Lung (tissue), 12 donors: Measurements from ENCODE around the gene SLC17A5. TPM values are rescaled to one million over a fixed set of nuclear protein-coding genes. Genes with fewer than 3 reads are reported as not detected.

Source experiments
- ATAC-seq: fragments of 200-7000 bp; cut with Tn5 transposase; one replicate; pipeline ENCODE4 v1.9.1; 2020; ENCODE audit warnings: moderate number of reproducible peaks; ENCODE audit not compliant: insufficient read depth, low FRiP score
- DNase-seq, 3 donors: peaks; one replicate each; pipeline ENCODE4 v3.0.0-alpha.2; 2013 to 2017
- H3K27ac ChIP-seq, 2 donors: one replicate each; pipeline ENCODE4 v1.5.1; 2013; ENCODE audit warnings: mild to moderate bottlenecking in 2 of 2, moderate library complexity in 2 of 2, control low read depth in 1 of 2, inconsistent platforms in 1 of 2, low read depth in 1 of 2, low read length in 1 of 2
- H3K27me3 ChIP-seq, 3 donors: one replicate each; pipeline ENCODE4 v1.5.1; 2013; ENCODE audit warnings: low read length in 2 of 3; ENCODE audit not compliant: control insufficient read depth in 3 of 3, insufficient read depth in 3 of 3
- H3K36me3 ChIP-seq, 4 donors: one replicate each; pipeline ENCODE4 v1.5.1; 2013; ENCODE audit warnings: low read length in 4 of 4, mild to moderate bottlenecking in 1 of 4, moderate library complexity in 1 of 4; ENCODE audit not compliant: control insufficient read depth in 4 of 4, insufficient read depth in 4 of 4
- H3K4me1 ChIP-seq, 5 donors: one replicate each; pipeline ENCODE4 v1.5.1; 2013; ENCODE audit warnings: low read length in 5 of 5, mild to moderate bottlenecking in 2 of 5, moderate library complexity in 1 of 5; ENCODE audit not compliant: control insufficient read depth in 5 of 5, insufficient read depth in 5 of 5
- H3K4me3 ChIP-seq: one replicate; pipeline ENCODE4 v1.5.1; 2013; ENCODE audit warnings: mild to moderate bottlenecking, control low read depth, moderate library complexity
- H3K9ac ChIP-seq, 2 donors: one replicate each; pipeline ENCODE4 v1.5.1; 2013; ENCODE audit warnings: low read length in 2 of 2, control low read depth in 1 of 2; ENCODE audit not compliant: insufficient read depth in 1 of 2
- H3K9me3 ChIP-seq, 4 donors: one replicate each; pipeline ENCODE4 v1.5.1; 2013; ENCODE audit warnings: low read length in 3 of 4, mild to moderate bottlenecking in 1 of 4, moderate library complexity in 1 of 4; ENCODE audit not compliant: control insufficient read depth in 4 of 4, insufficient read depth in 3 of 4
- WGBS, 2 donors: extraction: QIAGEN DNeasy Blood & Tissue Kit; methylation state at CpG; one replicate each; pipeline ENCODE4 v1.1.7; 2013; 5-methylcytosine and 5-hydroxymethylcytosine counted together
- polyA plus RNA-seq, 2 donors: library from polyadenylated mRNA; stranded (reverse); fragments of 200-250 nt; gene quantifications; one replicate each; pipeline ENCODE4 v1.2.1, GENCODE V29; 2013
- total RNA-seq, 2 donors: library from RNA; depleted of rRNA in 1 of 2; stranded (reverse); fragments of >200 nt in 1 of 2; gene quantifications; one replicate each; pipeline ENCODE4 v1.2.1, GENCODE V29; 2014 to 2021
- TF ChIP-seq, protein P1 (sequence below): IDR thresholded peaks from 2 replicates; pipeline ENCODE4 v1.5.1; 2012; ENCODE audit warnings: mild to moderate bottlenecking; ENCODE audit errors: control extremely low read depth, extremely low read depth
- donor health status: control.
- donor health status: control.
- donor health status: Bipolar disorder and iron deficiency.
- donor health status: healthy.
- donor health status: DM: yes; HTN: yes; CAD: no.

SLC17A5 gene
- total and polyA plus RNA-seq, 4 donors: 5.5 to 19.9 (median 18.1) TPM

DNA sequence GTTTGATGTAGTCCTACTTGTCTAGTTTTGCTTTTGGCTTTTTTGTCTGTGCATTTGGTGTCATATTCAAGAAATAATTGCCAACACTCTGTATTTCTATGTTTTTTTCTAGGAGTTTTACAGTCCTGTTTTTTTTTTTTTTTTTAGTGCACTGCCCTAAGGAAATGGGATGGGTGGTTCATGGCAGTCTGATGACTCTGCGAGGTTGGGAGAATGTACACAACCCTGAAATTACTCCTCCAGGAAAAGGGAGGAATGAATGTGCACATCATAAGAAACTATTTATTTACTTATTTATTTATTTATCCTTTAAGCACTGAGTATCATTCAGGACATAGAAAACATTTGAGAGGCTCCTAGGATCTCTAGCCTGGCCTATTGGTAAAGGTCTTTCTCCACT, 15.2 kb upstream of the SLC17A5 start:
- H3K9ac ChIP-seq: no peak overlapping the region
- no peak for DNase-seq
- no peaks in the 10 kb centered on the region for H3K27me3 ChIP-seq
- no peaks in the 10 kb centered on the region for H3K9me3 ChIP-seq
- H3K4me3 ChIP-seq: no peak overlapping the region
- H3K36me3 ChIP-seq: no peaks in the 10 kb centered on the region
- 94 to 96% methylated on average over 1 of the region's 1 CpG for WGBS, 2 donors
- H3K27ac ChIP-seq: no peak overlapping the region
- H3K4me1 ChIP-seq: peaks cover 0 to 2% (median 0%) of the 10 kb centered on the region in 5 donors
- TF ChIP-seq, protein P1, sequence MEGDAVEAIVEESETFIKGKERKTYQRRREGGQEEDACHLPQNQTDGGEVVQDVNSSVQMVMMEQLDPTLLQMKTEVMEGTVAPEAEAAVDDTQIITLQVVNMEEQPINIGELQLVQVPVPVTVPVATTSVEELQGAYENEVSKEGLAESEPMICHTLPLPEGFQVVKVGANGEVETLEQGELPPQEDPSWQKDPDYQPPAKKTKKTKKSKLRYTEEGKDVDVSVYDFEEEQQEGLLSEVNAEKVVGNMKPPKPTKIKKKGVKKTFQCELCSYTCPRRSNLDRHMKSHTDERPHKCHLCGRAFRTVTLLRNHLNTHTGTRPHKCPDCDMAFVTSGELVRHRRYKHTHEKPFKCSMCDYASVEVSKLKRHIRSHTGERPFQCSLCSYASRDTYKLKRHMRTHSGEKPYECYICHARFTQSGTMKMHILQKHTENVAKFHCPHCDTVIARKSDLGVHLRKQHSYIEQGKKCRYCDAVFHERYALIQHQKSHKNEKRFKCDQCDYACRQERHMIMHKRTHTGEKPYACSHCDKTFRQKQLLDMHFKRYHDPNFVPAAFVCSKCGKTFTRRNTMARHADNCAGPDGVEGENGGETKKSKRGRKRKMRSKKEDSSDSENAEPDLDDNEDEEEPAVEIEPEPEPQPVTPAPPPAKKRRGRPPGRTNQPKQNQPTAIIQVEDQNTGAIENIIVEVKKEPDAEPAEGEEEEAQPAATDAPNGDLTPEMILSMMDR: no peak
- no peak for ATAC-seq

- H3K27me3 ChIP-seq: no peaks in the 10 kb centered on the region
- H3K4me3 ChIP-seq: no peak overlapping the region
- DNase-seq: no peak
- TF ChIP-seq, protein P1: no peak
- no peaks in the 10 kb centered on the region for H3K9me3 ChIP-seq
- no peak overlapping the region for H3K27ac ChIP-seq
- H3K4me1 ChIP-seq: peaks cover 0 to 2% (median 0%) of the 10 kb centered on the region in 5 donors
- H3K36me3 ChIP-seq: no peaks in the 10 kb centered on the region
- no peak overlapping the region for H3K9ac ChIP-seq
- 81 to 85% methylated on average over 1 of the region's 1 CpG for WGBS, 2 donors
- no peak for ATAC-seq
Measured at GRCh38 chr6:73667798-73668197, 14.0 kb upstream of the SLC17A5 start.

DNA sequence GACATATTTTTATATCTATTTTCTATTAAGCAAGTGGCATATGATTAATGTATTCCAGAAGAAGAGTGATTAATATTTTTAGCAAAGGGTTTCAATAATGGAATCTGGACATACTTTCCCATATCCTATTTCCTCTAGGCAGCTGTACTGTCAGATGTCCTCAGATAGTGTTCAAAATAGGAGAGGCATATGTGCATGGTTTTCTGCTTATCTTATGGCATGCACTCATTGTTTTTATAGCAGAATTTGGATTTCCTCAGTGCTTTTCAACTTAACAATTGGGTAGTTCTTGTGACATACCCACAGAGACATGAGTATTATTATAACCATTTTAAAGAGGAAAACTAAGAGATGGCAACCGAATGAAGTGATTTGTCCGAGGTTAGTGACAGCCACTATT, 12.6 kb upstream of the SLC17A5 start:
- Histone ChIP-seq H3K9me3 (no peaks in the 10 kb centered on the region), H3K27ac (no peak overlapping the region), H3K4me1 (peaks cover 0 to 2% (median 0%) of the 10 kb centered on the region in 5 donors), H3K9ac (no peak overlapping the region), H3K27me3 (no peaks in the 10 kb centered on the region), H3K36me3 (no peaks in the 10 kb centered on the region), H3K4me3 (no peak overlapping the region)
- ATAC-seq (no peak), DNase-seq (no peak)
- TF ChIP-seq, protein P1: no peak
- 60 to 70% methylated on average over 2 of the region's 2 CpGs for WGBS, 2 donors

- DNase-seq (no peak), ATAC-seq (no peak)
- H3K36me3 ChIP-seq: no peaks in the 10 kb centered on the region
- H3K9me3 ChIP-seq: no peaks in the 10 kb centered on the region
- no peak overlapping the region for H3K9ac ChIP-seq
- H3K27me3 ChIP-seq: no peaks in the 10 kb centered on the region
- WGBS, 2 donors: 67 to 78% methylated on average over 3 of the region's 3 CpGs
- peaks cover 0 to 2% (median 0%) of the 10 kb centered on the region in 5 donors for H3K4me1 ChIP-seq
- no peak overlapping the region for H3K27ac ChIP-seq
- H3K4me3 ChIP-seq: no peak overlapping the region
- TF ChIP-seq, protein P1: no peak
Measured at GRCh38 chr6:73665686-73666319, 12.0 kb upstream of the SLC17A5 start.
